Glutamatergic neuron (in vitro differentiated cells): ENCODE measurements around the gene CHST13. TPM values are rescaled to one million over a fixed set of nuclear protein-coding genes. Genes with fewer than 3 reads are reported as not detected.

Experiments used
- DNase-seq: peaks from one replicate; pipeline ENCODE4 v3.0.0; 2022
- H3K27ac Mint-ChIP-seq: one replicate; pipeline ENCODE4 v1.8.0; 2020; ENCODE audit warnings: mild to moderate bottlenecking, mixed read lengths, inconsistent platforms; ENCODE audit not compliant: unreplicated experiment
- H3K27me3 Mint-ChIP-seq: one replicate; pipeline ENCODE4 v1.8.0; 2020; ENCODE audit warnings: mild to moderate bottlenecking, moderate library complexity, mixed read lengths, inconsistent platforms; ENCODE audit not compliant: unreplicated experiment
- H3K36me3 Mint-ChIP-seq: one replicate; pipeline ENCODE4 v1.8.0; 2020; ENCODE audit warnings: mild to moderate bottlenecking, mixed read lengths, inconsistent platforms; ENCODE audit not compliant: unreplicated experiment
- H3K4me1 Mint-ChIP-seq: one replicate; pipeline ENCODE4 v1.8.0; 2020; ENCODE audit warnings: mild to moderate bottlenecking, low read depth, mixed read lengths, inconsistent platforms; ENCODE audit not compliant: unreplicated experiment
- H3K4me3 Mint-ChIP-seq: one replicate; pipeline ENCODE4 v1.8.0; 2020; ENCODE audit warnings: mild to moderate bottlenecking, mixed read lengths, inconsistent platforms; ENCODE audit not compliant: unreplicated experiment
- H3K9me3 Mint-ChIP-seq: one replicate; pipeline ENCODE4 v1.8.0; 2020; ENCODE audit warnings: mild to moderate bottlenecking, moderate library complexity, mixed read lengths, inconsistent platforms; ENCODE audit not compliant: unreplicated experiment
- CTCF ChIP-seq: fragments of 200-600 bp; sonication (generic); IDR thresholded peaks from one replicate; pipeline ENCODE4 v1.5.0; 2021; ENCODE audit not compliant: partially characterized antibody, unreplicated experiment
- total RNA-seq: library from RNA; stranded (reverse); fragmentation: NEBNext Ultra II Directional; extraction: Animal tissue kit (Norgen Biotek cat#: 25700); gene quantifications from one replicate; pipeline ENCODE4 v1.2.1, GENCODE V29; 2021; ENCODE audit not compliant: unreplicated experiment

CHST13 gene
- total RNA-seq, 1 donor from 2014 or later: not detected

GRCh38 chr3:126536126-126536525 is 12.2 kb downstream of the CHST13 start:
- DNase-seq: peak; percentile 8
- no peaks in the 10 kb centered on the region for H3K36me3 Mint-ChIP-seq
- no peak overlapping the region for H3K4me3 Mint-ChIP-seq
- TF ChIP-seq CTCF: no peak
- peaks cover 8% of the 10 kb centered on the region for H3K27me3 Mint-ChIP-seq
- peaks cover 2% of the 10 kb centered on the region for H3K9me3 Mint-ChIP-seq
- no peak overlapping the region for H3K27ac Mint-ChIP-seq
- H3K4me1 Mint-ChIP-seq: peaks cover 5% of the 10 kb centered on the region

DNA sequence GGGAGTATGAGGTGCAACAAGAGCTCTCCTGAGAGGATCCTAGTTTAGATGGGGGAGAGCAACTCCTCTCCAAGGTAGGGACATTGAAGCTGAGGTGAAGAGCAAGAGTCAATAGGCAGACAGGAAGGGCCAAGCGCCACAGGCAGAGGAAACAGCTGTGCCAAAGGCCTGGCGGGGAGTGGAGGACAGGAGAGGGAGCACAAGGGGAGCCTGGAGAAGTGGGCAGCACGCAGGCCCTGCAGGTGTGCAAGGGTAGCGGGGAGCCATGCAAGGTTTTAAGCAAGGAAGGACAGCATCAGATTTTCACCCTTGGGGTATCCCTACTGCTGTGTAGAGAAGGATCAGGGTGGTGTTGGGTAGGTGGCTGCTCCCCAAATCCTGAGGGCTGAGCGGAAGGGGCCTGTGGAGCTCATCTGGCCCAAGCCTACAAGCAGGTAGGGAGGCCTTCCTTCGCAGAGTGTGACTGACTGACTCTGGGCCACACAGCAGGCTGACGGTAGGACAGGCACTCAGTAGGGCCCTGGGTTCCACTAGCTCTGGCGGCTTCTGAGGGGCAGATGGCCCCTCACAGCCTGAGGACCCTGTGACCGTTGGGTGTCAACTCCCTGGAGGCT is 13.3 kb downstream of the CHST13 start:
- H3K4me3 Mint-ChIP-seq: no peak overlapping the region
- peaks cover 2% of the 10 kb centered on the region for H3K9me3 Mint-ChIP-seq
- no peak overlapping the region for H3K27ac Mint-ChIP-seq
- peaks cover 5% of the 10 kb centered on the region for H3K4me1 Mint-ChIP-seq
- TF ChIP-seq CTCF: no peak
- peaks cover 10% of the 10 kb centered on the region for H3K27me3 Mint-ChIP-seq
- DNase-seq: peak; percentile 12
- no peaks in the 10 kb centered on the region for H3K36me3 Mint-ChIP-seq

GRCh38 chr3:126537730-126538281 is 13.9 kb downstream of the CHST13 start:
- no peak for TF ChIP-seq CTCF
- Mint-ChIP-seq H3K4me3 (no peak overlapping the region), H3K27me3 (peaks cover 10% of the 10 kb centered on the region), H3K36me3 (no peaks in the 10 kb centered on the region), H3K27ac (no peak overlapping the region), H3K9me3 (peaks cover 2% of the 10 kb centered on the region), H3K4me1 (peaks cover 5% of the 10 kb centered on the region)
- DNase-seq: peak; percentile 15

- Mint-ChIP-seq H3K27ac (no peak overlapping the region), H3K4me1 (peaks cover 5% of the 10 kb centered on the region), H3K27me3 (peaks cover 12% of the 10 kb centered on the region), H3K9me3 (peaks cover 6% of the 10 kb centered on the region), H3K36me3 (peaks cover 4% of the 10 kb centered on the region), H3K4me3 (no peak overlapping the region)
- no peak for TF ChIP-seq CTCF
- DNase-seq: peak; percentile 18
Measured at GRCh38 chr3:126538316-126538715, 14.4 kb downstream of the CHST13 start.

DNA sequence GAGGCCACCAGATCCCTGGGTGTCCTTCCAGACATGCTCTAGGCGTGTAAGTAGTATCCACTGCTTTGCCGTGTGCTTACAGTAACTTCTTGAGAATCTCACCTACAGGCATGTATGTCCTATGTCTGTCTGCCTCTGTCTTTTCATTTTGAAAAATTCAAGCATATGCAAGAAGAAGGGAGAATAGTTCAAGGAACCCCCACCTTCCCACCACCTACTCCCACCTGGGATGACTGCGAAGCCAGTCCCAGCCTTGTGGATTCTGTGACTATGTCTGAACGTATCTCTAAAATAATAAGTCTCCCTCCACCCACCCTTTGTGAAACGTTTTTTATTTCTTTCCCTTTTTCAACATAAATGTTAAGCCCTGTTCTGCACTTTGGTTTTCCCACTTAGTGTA is 15.0 kb downstream of the CHST13 start:
- H3K9me3 Mint-ChIP-seq: peaks cover 7% of the 10 kb centered on the region

More for the DNA sequence above, 15.0 kb downstream of the CHST13 start:
- peaks cover 6% of the 10 kb centered on the region for H3K36me3 Mint-ChIP-seq
- no peak overlapping the region for H3K27ac Mint-ChIP-seq
- H3K27me3 Mint-ChIP-seq: peaks cover 14% of the 10 kb centered on the region
- H3K4me1 Mint-ChIP-seq: peaks cover 6% of the 10 kb centered on the region
- DNase-seq: peak; percentile 4
- H3K4me3 Mint-ChIP-seq: no peak overlapping the region
- TF ChIP-seq CTCF: no peak
